ENCODE measurements around the gene TMEM171. TPM values are rescaled to one million over a fixed set of nuclear protein-coding genes. Genes with fewer than 3 reads are reported as not detected.

Gene TMEM171
- total RNA-seq, 2 experiments from 2014 or later, result not detected

DNA sequence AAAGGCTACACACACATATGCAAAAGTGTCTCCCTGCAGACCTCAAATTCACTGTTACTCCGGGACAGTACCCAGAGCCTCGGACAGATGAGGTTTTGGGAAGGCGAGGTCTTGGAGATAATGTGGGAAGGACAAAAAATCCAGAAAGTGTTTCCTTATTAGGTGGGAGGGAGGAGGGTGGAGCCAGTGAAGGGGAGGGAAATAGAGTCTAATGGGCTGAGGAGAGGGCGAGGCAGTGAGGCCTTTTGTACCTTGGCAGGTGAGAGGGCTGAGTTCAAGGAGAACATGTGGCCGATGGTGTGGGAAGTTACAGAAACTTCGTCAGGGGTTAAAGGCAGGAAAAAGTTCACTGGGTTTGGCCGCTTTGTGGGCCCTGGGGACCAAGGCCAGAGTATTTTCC is 30.5 kb downstream of the TMEM171 start:
- intact Hi-C loops (cut with DNase I, micrococcal nuclease), result no loop called here
- ATAC-seq (ENCODE audit: poor library complexity), result no peak

DNA sequence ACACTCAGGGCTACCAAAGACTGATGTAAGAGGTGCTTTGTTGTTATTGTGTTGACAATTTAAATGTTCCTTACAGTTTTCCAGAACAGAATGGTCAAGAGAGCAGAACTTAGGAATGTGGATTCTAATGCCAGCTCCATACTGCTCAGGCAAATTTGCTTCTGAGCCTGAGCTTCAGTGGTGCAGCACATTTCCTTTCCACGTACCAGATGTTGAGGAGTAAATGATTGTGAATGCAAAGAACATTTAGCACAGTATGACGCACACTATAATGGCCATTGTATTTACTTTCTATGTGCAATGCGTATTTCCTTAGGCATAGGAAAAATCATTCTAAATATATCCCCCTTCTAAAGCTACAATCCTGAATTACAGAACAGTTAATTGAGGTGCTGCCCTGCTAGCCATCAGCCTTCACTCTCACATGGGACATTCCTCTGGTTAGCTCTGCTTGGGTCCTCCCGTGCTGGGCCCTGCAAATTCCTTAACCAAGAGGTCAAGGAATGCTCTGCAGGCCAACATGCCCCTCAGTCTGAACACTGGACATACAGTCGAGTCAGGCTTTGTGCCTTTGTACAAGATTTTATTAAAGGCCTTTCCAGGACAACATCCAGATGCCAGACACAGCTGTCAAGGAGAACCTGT is 31.5 kb downstream of the TMEM171 start:
- intact Hi-C loops (cut with DNase I, micrococcal nuclease), result no loop called here
- Mint-ChIP-seq H3K36me3 (ENCODE audit: low read depth) (no peaks in the 10 kb centered on the region), H3K9me3 (no peaks in the 10 kb centered on the region), H3K27me3 (peaks cover 73% of the 10 kb centered on the region), H3K27ac (no peak overlapping the region), H3K4me1 (ENCODE audit: low read depth) (no peaks in the 10 kb centered on the region), H3K4me3 (no peak overlapping the region)
- ATAC-seq (ENCODE audit: poor library complexity), result no peak
- no peak overlapping the region for H3K4me3 ChIP-seq (ENCODE audit: low read length)
- H3K9me3 ChIP-seq (ENCODE audit: control insufficient read depth in 1 of 2, insufficient read depth in 1 of 2, low read length in 2 of 2), result peaks cover 0 to 6% of the 10 kb centered on the region in 2 experiments
- H3K27ac ChIP-seq (ENCODE audit: low read depth in 1 of 2, low read length in 2 of 2), result no peak overlapping the region
- peaks cover 36 to 58% of the 10 kb centered on the region in 2 experiments for H3K27me3 ChIP-seq (ENCODE audit: control insufficient read depth in 1 of 2, insufficient read depth in 2 of 2, low read length in 2 of 2)
- H3K4me1 ChIP-seq (ENCODE audit: insufficient read depth, low read length), result no peaks in the 10 kb centered on the region
- ChIA-PET POLR2A (interaction anchor here (0.8 kb wide), 1 partner anchor 1248 kb away, joined by 4 read pairs; no protein-coding TSS in a partner anchor), CTCF (no interaction called here)
- TF ChIP-seq, protein P1, sequence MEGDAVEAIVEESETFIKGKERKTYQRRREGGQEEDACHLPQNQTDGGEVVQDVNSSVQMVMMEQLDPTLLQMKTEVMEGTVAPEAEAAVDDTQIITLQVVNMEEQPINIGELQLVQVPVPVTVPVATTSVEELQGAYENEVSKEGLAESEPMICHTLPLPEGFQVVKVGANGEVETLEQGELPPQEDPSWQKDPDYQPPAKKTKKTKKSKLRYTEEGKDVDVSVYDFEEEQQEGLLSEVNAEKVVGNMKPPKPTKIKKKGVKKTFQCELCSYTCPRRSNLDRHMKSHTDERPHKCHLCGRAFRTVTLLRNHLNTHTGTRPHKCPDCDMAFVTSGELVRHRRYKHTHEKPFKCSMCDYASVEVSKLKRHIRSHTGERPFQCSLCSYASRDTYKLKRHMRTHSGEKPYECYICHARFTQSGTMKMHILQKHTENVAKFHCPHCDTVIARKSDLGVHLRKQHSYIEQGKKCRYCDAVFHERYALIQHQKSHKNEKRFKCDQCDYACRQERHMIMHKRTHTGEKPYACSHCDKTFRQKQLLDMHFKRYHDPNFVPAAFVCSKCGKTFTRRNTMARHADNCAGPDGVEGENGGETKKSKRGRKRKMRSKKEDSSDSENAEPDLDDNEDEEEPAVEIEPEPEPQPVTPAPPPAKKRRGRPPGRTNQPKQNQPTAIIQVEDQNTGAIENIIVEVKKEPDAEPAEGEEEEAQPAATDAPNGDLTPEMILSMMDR (IDR thresholded peaks at IDR 0.05), result no peak
- no peak for DNase-seq
- no peaks in the 10 kb centered on the region for H3K36me3 ChIP-seq (ENCODE audit: insufficient read depth, low read length)

More for the DNA sequence above, 30.5 kb downstream of the TMEM171 start:
- TF ChIP-seq, protein P1 (IDR thresholded peaks at IDR 0.05), result no peak
- H3K36me3 ChIP-seq (ENCODE audit: insufficient read depth, low read length), result no peaks in the 10 kb centered on the region
- H3K36me3 Mint-ChIP-seq (ENCODE audit: low read depth), result no peaks in the 10 kb centered on the region
- H3K9me3 Mint-ChIP-seq, result no peaks in the 10 kb centered on the region
- POLR2A ChIA-PET, result no interaction called here
- CTCF ChIA-PET, result interaction anchor here (0.5 kb wide), 1 partner anchor 873 kb away, joined by 4 read pairs; no protein-coding TSS in a partner anchor
- H3K4me3 ChIP-seq (ENCODE audit: low read length), result no peak overlapping the region
- H3K27me3 Mint-ChIP-seq, result peaks cover 69% of the 10 kb centered on the region
- H3K27ac ChIP-seq (ENCODE audit: low read depth in 1 of 2, low read length in 2 of 2), result no peak overlapping the region
- no peaks in the 10 kb centered on the region for H3K4me1 Mint-ChIP-seq (ENCODE audit: low read depth)
- DNase-seq, result no peak
- H3K27ac Mint-ChIP-seq, result no peak overlapping the region
- H3K4me1 ChIP-seq (ENCODE audit: insufficient read depth, low read length), result no peaks in the 10 kb centered on the region
- peaks cover 29 to 56% of the 10 kb centered on the region in 2 experiments for H3K27me3 ChIP-seq (ENCODE audit: control insufficient read depth in 1 of 2, insufficient read depth in 2 of 2, low read length in 2 of 2)
- peaks cover 0 to 6% of the 10 kb centered on the region in 2 experiments for H3K9me3 ChIP-seq (ENCODE audit: control insufficient read depth in 1 of 2, insufficient read depth in 1 of 2, low read length in 2 of 2)
- no peak overlapping the region for H3K4me3 Mint-ChIP-seq

DNA sequence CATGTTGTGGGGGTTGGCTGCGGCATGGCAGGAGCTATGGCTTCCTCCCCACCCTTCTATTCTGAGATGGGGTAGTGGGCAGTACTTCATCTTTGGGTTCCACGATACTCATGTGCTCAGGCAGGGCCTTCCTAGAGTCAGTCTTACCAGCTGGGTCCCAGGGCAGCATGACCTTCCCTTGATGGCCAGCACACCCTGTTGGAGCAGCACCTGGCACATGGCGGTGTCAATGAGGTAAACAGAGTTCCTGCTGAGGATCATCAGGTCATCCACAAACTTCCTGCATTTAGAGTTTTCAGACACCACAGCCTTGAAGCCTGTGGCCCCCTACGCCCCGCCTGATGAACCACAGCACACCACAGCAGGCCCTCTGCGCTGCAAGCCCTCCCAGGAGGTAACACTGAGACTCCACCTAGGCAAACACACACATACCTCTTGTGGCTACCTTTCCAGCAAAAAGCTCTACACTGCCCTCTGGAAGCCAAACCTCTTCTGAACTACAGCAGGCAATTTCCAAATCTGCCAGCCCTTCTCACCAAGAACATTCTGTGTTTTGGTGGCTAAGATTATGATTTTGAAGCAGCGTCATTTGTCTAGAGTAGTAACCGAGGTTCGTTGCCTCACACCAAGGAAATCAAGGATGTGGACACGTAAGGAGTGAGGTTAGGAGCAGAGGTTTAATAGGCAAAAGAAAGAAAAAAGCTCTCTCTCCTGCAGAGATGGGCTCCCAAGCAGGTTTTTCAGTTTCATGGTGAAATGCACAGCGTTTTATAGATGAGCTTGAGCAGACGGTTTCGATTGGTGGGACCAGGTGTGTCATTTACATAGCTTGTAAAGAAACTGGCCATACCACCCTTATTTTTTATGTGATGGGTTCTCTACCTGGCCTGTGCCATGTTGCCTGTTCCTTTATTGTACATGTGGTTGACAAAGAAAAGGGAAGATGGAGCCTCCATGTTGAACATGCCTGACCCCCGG is 32.3 kb downstream of the TMEM171 start:
- no peaks in the 10 kb centered on the region for H3K4me1 ChIP-seq (ENCODE audit: insufficient read depth, low read length)
- peaks cover 0 to 6% of the 10 kb centered on the region in 2 experiments for H3K9me3 ChIP-seq (ENCODE audit: control insufficient read depth in 1 of 2, insufficient read depth in 1 of 2, low read length in 2 of 2)
- no peak overlapping the region for H3K27ac Mint-ChIP-seq
- no peaks in the 10 kb centered on the region for H3K9me3 Mint-ChIP-seq
- TF ChIP-seq, protein P1 (IDR thresholded peaks at IDR 0.05), result no peak
- no peak overlapping the region for H3K27ac ChIP-seq (ENCODE audit: low read depth in 1 of 2, low read length in 2 of 2)
- POLR2A ChIA-PET, result no interaction called here
- H3K4me3 Mint-ChIP-seq, result no peak overlapping the region
- H3K4me3 ChIP-seq (ENCODE audit: low read length), result no peak overlapping the region
- CTCF ChIA-PET, result no interaction called here
- peaks cover under 1% of the 10 kb centered on the region for H3K4me1 Mint-ChIP-seq (ENCODE audit: low read depth)
- DNase-seq (no peak), ATAC-seq (ENCODE audit: poor library complexity) (no peak)
- intact Hi-C loops (cut with DNase I, micrococcal nuclease), result no loop called here
- peaks cover 81% of the 10 kb centered on the region for H3K27me3 Mint-ChIP-seq
- H3K36me3 ChIP-seq (ENCODE audit: insufficient read depth, low read length), result no peaks in the 10 kb centered on the region
- no peaks in the 10 kb centered on the region for H3K36me3 Mint-ChIP-seq (ENCODE audit: low read depth)
- H3K27me3 ChIP-seq (ENCODE audit: control insufficient read depth in 1 of 2, insufficient read depth in 2 of 2, low read length in 2 of 2), result peaks cover 41 to 65% of the 10 kb centered on the region in 2 experiments

Measured in CD4-positive, alpha-beta T cell (primary cell).